Neural progenitor cell (in vitro differentiated cells): ENCODE results near the gene ABCC1.

Experiments
- EZH2phosphoT487 ChIP-seq: fragments of 200-600 bp; sonication (generic); IDR thresholded peaks from 2 replicates; pipeline ENCODE4 v1.6.1; 2017; ENCODE audit warnings: antibody characterized with exemption
- TF ChIP-seq, protein P1 (sequence below): fragments of 200-600 bp; sonication (generic); IDR thresholded peaks from 2 replicates; pipeline ENCODE4 v1.5.1; 2017; ENCODE audit warnings: antibody characterized with exemption, mild to moderate bottlenecking

- TF ChIP-seq, protein P1, sequence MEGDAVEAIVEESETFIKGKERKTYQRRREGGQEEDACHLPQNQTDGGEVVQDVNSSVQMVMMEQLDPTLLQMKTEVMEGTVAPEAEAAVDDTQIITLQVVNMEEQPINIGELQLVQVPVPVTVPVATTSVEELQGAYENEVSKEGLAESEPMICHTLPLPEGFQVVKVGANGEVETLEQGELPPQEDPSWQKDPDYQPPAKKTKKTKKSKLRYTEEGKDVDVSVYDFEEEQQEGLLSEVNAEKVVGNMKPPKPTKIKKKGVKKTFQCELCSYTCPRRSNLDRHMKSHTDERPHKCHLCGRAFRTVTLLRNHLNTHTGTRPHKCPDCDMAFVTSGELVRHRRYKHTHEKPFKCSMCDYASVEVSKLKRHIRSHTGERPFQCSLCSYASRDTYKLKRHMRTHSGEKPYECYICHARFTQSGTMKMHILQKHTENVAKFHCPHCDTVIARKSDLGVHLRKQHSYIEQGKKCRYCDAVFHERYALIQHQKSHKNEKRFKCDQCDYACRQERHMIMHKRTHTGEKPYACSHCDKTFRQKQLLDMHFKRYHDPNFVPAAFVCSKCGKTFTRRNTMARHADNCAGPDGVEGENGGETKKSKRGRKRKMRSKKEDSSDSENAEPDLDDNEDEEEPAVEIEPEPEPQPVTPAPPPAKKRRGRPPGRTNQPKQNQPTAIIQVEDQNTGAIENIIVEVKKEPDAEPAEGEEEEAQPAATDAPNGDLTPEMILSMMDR: no peak
- no peak for TF ChIP-seq EZH2phosphoT487
Observed at GRCh38 chr16:15963307-15963910, 14.0 kb downstream of the ABCC1 start.
